SK-N-MC (cell line): ENCODE results near the gene FNDC3B.

Source experiments
- DNase-seq: peaks from one replicate; pipeline ENCODE4 v3.0.0-alpha.2; 2011; ENCODE audit warnings: low read depth, low spot score
- H3K27ac ChIP-seq: fragments of 200-600 bp; sonication (generic); 2 replicates; pipeline ENCODE4 v1.5.1; 2016; ENCODE audit warnings: mixed run types
- H3K36me3 ChIP-seq: fragments of 200-600 bp; sonication (generic); 2 replicates; pipeline ENCODE4 v1.6.1; 2017; ENCODE audit warnings: antibody characterized with exemption, low read length, mixed read lengths; ENCODE audit not compliant: insufficient read depth
- H3K4me3 ChIP-seq: fragments of 200-600 bp; sonication (generic); 2 replicates; pipeline ENCODE4 v1.5.1; 2016
- H3K9ac ChIP-seq: fragments of 200-600 bp; sonication (generic); 2 replicates; pipeline ENCODE4 v1.8.0; 2017; ENCODE audit warnings: mixed run types, mixed read lengths; ENCODE audit not compliant: insufficient read length
- H3K9me3 ChIP-seq: fragments of 200-600 bp; sonication (generic); 2 replicates; pipeline ENCODE4 v1.6.1; 2017; ENCODE audit warnings: low read depth, mild to moderate bottlenecking, antibody characterized with exemption, low read length, moderate library complexity, mixed read lengths
- EZH2 ChIP-seq: fragments of 200-600 bp; sonication (generic); IDR thresholded peaks from one replicate; pipeline ENCODE4 v1.6.1; 2017; ENCODE audit warnings: antibody characterized with exemption
- FOXP2 ChIP-seq: optimal IDR thresholded peaks from 2 replicates; pipeline ENCODE3; 2011; ENCODE audit warnings: mild to moderate bottlenecking, moderate library complexity; ENCODE audit not compliant: insufficient read depth; ENCODE audit errors: extremely low read length, control extremely low read depth
- POLR2AphosphoS5 ChIP-seq: IDR thresholded peaks from 2 replicates; pipeline ENCODE4 v1.6.1; 2012; ENCODE audit warnings: mild to moderate bottlenecking, low read depth, low read length, borderline replicate concordance

The FNDC3B gene

GRCh38 chr3:172192830-172193415, 153.5 kb downstream of the FNDC3B start:
- Histone ChIP-seq H3K9ac (no peak overlapping the region), H3K36me3 (no peaks in the 10 kb centered on the region), H3K27ac (no peak overlapping the region), H3K4me3 (no peak overlapping the region), H3K9me3 (no peaks in the 10 kb centered on the region)
- no peak for DNase-seq
- TF ChIP-seq FOXP2 (no peak), POLR2AphosphoS5 (no peak), EZH2 (no peak)

DNA sequence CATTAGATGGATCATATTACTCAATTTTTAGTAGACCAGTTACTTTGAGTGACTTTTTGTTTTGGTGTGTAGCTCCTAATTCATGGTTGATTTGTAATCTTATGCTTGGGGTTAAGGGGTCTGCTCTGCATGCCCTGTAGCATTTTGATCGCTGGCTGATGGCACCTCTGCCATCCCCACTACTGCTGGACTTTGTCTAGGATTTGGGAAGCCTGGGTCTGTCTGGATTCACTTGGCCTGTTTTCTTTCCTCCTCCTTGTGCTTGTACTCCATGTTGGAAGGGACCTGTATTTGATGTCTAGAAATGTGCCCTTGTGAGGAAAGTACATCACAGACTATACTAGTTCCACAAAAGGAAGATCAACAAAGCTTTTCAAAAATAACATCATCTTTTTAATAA, 154.1 kb downstream of the FNDC3B start:
- no peaks in the 10 kb centered on the region for H3K36me3 ChIP-seq
- no peak overlapping the region for H3K9ac ChIP-seq
- H3K9me3 ChIP-seq = no peaks in the 10 kb centered on the region
- no peak overlapping the region for H3K27ac ChIP-seq
- no peak for DNase-seq
- no peak for TF ChIP-seq POLR2AphosphoS5
- no peak for TF ChIP-seq EZH2
- no peak for TF ChIP-seq FOXP2
- H3K4me3 ChIP-seq = no peak overlapping the region

GRCh38 chr3:172194702-172195406, 155.5 kb downstream of the FNDC3B start:
- 0 out of 2 replicates have a peak overlapping the region, but pooled peaks have one; percentile 0 for H3K4me3 ChIP-seq
- H3K27ac ChIP-seq = peak overlapping the region; percentile 12; the same call in 1 of the 2 replicates
- H3K9me3 ChIP-seq = no peaks in the 10 kb centered on the region
- no peaks in the 10 kb centered on the region; the same call in 1 of the 2 replicates for H3K36me3 ChIP-seq
- no peak for TF ChIP-seq POLR2AphosphoS5
- no peak for DNase-seq
- no peak overlapping the region for H3K9ac ChIP-seq

GRCh38 chr3:172195407-172195754, 156.0 kb downstream of the FNDC3B start:
- TF ChIP-seq FOXP2 (no peak), EZH2 (no peak), POLR2AphosphoS5 (no peak)
- DNase-seq = no peak
- no peaks in the 10 kb centered on the region for H3K9me3 ChIP-seq
- no peak overlapping the region for H3K9ac ChIP-seq
- no peaks in the 10 kb centered on the region; the same call in 1 of the 2 replicates for H3K36me3 ChIP-seq
- peak overlapping the region; percentile 12; the same call in 1 of the 2 replicates for H3K27ac ChIP-seq
- H3K4me3 ChIP-seq = 0 out of 2 replicates have a peak overlapping the region, but pooled peaks have one; percentile 0

DNA sequence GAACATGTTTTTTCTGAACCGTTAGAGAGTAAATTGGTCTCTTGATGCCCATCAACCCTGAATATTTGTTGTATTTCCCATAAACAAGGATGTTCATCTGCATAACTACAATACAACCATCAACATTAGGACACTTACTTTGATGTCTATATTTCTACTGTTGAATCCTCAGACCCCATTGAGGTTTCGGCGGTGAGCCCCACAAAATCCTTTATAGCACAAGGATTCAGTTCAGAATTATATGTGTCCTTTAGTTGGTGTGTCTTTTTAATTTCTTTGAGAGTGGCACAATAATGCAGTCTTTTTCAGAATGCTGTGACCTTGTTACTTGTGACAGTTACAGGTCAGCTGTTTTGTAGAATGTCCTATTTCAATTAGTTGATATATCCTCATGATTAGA, 158.0 kb downstream of the FNDC3B start:
- TF ChIP-seq EZH2 = no peak
- TF ChIP-seq FOXP2 = no peak
- TF ChIP-seq POLR2AphosphoS5 = no peak
- DNase-seq = no peak
- H3K9ac ChIP-seq = no peak overlapping the region

DNA sequence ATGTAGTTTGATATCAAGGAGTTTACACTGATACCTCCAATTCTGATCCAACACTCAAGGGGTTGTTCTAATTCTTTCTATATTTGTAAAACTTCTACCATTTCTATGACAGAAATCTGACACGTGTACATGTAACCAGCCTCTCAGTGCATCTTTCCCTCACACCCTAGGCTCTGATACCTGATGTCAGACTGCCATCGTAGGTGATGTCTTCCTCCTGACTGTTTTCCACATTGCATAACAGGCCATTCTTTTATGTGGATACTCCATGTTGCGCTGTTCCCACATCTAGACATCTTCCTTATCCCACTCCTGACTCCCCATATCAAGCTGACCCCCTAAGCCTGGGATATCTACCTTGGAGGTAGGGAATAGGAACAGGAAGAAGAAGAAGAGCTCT, 159.1 kb downstream of the FNDC3B start:
- no peak overlapping the region for H3K27ac ChIP-seq
- no peaks in the 10 kb centered on the region; the same call in 1 of the 2 replicates for H3K36me3 ChIP-seq
- no peak overlapping the region for H3K4me3 ChIP-seq
- no peak overlapping the region for H3K9ac ChIP-seq
- DNase-seq = no peak
- H3K9me3 ChIP-seq = no peaks in the 10 kb centered on the region
- TF ChIP-seq POLR2AphosphoS5 (no peak), FOXP2 (no peak), EZH2 (no peak)

More for the DNA sequence above, 158.0 kb downstream of the FNDC3B start:
- Histone ChIP-seq H3K36me3 (no peaks in the 10 kb centered on the region; the same call in 1 of the 2 replicates), H3K4me3 (no peak overlapping the region), H3K27ac (no peak overlapping the region), H3K9me3 (no peaks in the 10 kb centered on the region)

DNA sequence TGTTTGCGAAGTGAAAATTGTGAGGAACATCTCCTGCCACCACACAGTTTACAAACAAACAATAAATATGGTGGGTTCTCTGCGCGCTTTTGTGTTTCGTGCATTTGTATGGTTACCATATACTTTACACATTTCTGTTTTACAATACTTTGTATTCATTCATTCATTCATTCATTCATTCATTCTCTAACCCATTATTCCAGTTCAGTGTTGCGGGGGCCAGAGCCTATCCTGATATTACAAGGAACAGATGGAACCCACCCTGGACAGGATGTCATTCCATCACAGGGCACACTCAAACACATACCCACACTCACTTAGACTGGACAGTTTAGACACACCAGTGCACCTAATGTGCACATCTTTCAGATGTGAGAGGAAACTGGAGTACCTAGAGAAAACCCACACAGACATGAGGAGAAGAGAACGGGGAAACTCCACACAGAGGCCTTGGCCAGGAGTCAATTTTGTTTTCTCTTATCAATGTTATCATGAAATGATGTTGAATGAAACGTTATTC, 160.5 kb downstream of the FNDC3B start:
- Histone ChIP-seq H3K9ac (no peak overlapping the region), H3K4me3 (no peak overlapping the region), H3K9me3 (no peaks in the 10 kb centered on the region), H3K27ac (peak overlapping the region; percentile 99; the same call in 1 of the 2 replicates), H3K36me3 (peaks cover 2% of the 10 kb centered on the region; the same call in 1 of the 2 replicates)
- no peak for DNase-seq
- TF ChIP-seq POLR2AphosphoS5 (no peak), FOXP2 (no peak), EZH2 (no peak)

DNA sequence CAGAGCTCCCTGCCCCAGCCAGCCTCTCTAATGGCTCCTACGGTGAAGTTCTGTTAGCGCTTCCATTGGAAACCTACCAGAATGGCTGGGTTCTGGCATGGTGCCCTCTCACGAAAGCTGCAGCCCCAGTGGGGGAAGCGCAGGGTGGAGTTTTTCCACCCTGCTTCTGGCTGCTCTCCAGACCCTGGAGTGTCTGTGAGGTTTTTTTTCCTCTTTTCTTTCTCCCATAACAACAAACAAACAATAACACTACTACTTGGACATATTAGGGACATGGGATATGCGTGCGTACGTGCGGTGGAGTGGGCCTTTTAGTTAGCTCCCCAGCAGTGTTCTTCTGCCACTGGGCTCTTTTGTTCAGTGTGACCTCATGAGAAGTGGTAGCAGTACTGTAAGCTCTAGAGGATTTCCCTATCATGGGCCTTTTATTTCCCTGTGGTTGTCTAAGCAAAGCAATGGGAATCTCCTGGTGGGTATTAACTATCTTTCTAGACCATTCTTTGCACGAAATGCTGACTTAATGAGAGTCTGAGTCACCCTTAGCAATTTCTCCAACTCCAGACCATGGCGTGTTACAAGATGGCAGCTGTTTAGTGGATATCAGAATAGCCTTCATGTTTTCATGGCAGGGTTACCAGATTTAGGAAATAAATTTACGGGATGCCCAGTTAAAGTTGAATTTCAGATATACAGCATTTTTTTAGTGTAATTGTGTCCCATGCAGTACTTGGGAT, 161.9 kb downstream of the FNDC3B start:
- no peaks in the 10 kb centered on the region for H3K9me3 ChIP-seq
- peak overlapping the region; percentile 69 for H3K9ac ChIP-seq
- TF ChIP-seq POLR2AphosphoS5 (no peak; the same call in 1 of the 2 replicates), FOXP2 (no peak), EZH2 (no peak)
- peak overlapping the region; percentile 42 for H3K4me3 ChIP-seq
- peaks cover 9% of the 10 kb centered on the region; the same call in 1 of the 2 replicates for H3K36me3 ChIP-seq
- peak; percentile 69 for DNase-seq
- peak overlapping the region; percentile 99 for H3K27ac ChIP-seq
